ENCODE results near the gene MAP10.
"Not testable (repeated sequence)": the region's sequence is repeated elsewhere in the genome, so short reads cannot be mapped to it uniquely, and the experiment has no call there.

MAP10 gene, protein sequence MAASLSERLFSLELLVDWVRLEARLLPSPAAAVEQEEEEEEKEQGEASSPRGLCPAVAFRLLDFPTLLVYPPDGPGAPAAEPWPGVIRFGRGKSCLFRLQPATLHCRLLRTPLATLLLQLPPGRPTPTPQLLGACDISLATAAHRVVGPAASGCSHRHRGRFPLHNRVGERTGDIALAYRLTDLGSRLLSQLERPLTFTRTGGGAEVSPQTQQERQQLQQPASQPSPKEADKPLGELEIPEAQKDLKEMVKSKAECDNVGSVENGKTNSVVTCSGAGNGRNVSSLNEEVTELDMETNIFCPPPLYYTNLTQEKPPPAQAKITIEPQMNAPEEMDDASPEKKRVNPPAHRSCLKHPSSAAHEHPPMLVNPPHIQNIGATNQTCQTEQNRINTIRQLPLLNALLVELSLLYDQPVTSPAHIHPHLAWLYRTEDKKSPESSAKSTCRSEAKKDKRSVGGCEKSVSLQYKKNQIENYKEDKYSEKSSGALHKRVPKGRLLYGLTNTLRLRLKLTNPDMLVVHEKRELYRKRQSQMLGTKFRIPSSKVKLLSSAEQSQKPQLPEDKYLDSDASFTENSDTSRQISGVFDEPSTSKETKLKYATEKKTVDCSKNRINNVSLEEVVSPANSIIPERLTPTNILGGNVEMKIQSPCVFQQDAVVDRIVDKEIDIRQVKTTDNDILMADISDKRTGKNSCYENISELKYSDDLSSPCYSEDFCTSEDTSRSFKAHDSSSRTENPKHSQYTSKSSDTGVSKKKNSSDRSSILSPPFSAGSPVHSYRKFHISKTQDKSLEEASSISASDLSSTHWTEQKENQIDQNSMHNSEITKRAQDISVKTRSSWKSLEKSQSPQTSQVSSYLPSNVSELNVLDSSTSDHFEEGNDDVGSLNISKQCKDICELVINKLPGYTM
- 1.4 to 3.4 reads per million in 2 donors for total RNA-seq

DNA sequence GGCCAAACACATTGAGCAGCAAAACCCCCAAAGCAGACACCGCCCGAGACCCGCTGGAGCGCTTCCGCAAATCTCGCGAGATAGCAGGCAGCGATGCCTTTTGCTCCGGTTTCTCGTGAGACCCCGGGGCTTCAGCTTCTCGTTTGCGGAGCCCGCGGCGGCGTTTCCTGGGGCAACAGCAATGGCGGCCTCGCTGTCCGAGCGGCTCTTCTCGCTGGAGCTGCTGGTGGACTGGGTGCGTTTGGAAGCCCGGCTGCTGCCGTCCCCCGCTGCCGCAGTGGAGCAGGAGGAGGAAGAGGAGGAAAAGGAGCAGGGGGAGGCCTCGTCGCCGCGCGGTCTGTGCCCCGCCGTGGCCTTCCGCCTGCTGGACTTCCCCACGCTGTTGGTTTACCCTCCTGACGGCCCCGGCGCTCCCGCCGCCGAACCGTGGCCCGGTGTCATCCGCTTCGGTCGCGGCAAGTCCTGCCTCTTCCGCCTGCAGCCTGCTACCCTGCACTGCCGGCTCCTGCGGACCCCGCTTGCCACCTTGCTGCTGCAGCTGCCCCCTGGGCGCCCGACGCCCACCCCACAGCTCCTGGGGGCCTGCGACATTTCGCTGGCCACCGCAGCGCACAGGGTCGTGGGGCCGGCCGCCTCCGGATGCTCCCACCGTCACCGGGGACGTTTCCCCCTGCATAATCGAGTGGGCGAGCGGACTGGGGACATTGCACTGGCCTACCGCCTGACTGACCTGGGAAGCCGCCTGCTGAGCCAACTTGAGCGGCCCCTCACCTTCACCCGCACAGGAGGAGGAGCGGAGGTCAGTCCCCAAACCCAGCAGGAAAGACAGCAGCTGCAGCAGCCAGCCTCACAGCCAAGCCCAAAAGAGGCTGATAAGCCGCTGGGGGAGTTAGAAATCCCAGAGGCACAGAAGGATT lies at the start of gene MAP10:
Gene MAP10, plus strand, starts transcription at position 148 of the 917 bp plus-strand sequence. Its CDS starts 34 bp downstream, at position 182.
- DNase-seq = peak; percentile 35

DNA sequence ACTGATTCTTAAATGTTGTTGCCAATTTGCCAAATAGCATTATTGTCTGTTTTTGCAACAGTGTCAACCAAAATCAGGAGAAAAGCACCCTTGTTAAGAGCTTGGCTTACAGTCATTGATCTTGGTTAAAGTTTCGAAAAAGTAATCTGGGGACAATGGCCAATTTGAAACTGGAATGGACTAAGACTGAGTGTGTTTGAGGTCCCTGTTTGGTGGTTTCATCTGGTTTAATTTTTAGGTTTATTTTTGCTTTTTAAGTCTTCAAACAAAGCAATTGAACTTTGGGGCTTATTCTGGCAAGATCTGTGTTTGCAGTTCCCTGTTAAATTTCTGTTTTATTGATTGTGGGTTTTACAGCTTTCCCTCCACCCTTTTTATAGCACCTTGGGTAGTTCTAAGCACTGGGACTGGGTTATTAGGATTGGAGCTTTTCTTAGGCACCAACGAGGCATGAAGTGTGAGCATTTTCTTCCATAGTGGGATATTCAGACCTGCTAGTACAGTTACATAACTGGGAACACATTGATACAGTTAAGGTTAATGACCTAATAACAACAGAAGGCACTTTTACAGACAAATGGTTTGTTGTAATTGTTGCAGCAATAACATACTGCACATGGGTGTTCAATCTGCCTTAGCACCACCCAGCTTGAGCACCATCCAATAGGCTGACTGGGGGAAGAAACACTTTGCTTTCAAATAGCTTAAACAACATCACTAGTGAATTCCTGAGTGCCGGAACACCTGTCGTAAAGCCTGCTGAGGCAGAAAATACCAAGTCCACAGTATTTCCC lies 40.6 kb upstream of the MAP10 start:
- no peak for DNase-seq

DNA sequence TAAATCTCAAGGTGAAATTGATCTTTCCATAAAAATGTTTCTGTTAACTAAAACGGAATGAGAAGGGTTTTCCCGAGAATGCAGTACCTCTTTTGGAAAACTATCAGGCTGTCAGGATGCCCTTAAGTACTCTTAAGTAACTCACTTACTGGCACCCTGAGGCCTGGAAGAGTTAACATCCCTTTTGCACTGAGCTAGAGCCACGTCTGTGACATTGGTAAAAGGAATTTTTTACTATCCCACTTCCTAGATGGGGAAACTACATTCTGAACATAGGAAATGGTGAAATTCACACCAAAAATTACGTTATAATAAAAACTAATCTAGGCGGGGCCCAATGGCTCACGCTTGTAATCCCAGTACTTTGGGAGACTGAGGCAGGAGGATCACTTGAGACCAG lies 39.7 kb upstream of the MAP10 start:
- DNase-seq = no peak

DNA sequence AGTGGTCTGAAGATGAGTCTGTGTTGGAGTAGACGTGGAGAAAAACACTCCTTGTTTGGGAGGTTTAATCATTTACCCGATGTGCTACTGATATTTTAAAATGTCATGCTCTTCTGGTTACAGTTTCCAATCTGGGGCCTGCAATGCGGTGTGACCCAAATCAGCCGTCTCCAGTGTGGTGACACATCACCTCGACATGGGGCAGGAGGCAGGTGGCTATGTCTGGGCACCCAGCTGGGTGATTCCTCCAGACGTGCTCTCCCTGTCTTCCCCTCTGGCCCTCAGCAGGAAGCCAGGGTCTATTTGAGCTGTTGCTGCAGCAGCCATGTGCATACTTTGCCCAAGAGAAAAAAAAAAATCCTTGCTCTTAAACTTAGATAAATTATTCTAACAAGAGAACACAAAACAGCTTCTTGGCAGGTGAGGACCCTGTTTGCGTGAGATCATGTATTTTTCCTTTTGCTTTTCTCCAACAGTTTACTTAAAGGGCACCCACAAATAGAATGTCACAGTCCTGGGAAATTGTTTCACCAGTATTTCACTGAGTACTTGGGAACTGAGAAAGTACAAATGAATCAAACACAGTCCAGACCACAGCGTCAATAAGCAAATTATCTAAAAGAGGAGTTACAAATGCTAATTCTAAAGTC lies 38.9 kb upstream of the MAP10 start:
- no peak for DNase-seq

DNA sequence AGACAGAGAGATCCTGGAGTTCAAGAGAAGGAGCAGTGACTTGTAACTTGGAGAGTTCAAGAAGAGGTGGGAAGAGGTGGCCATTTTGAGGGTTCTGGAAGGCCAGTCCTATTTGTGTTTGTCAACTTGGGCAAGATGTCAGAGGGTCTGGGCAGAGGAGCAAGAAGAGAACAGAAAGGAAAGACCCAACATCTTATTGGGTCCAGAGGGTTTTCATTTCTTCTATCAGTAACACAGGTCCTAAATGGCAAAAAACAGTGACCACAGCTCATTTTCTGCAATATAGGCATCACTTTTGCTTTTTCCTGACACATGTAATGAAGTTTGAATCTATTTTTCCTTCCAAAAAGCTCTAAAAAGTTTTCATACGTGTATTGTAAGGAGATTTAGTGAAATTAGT lies 38.3 kb upstream of the MAP10 start:
- no peak for DNase-seq

DNA sequence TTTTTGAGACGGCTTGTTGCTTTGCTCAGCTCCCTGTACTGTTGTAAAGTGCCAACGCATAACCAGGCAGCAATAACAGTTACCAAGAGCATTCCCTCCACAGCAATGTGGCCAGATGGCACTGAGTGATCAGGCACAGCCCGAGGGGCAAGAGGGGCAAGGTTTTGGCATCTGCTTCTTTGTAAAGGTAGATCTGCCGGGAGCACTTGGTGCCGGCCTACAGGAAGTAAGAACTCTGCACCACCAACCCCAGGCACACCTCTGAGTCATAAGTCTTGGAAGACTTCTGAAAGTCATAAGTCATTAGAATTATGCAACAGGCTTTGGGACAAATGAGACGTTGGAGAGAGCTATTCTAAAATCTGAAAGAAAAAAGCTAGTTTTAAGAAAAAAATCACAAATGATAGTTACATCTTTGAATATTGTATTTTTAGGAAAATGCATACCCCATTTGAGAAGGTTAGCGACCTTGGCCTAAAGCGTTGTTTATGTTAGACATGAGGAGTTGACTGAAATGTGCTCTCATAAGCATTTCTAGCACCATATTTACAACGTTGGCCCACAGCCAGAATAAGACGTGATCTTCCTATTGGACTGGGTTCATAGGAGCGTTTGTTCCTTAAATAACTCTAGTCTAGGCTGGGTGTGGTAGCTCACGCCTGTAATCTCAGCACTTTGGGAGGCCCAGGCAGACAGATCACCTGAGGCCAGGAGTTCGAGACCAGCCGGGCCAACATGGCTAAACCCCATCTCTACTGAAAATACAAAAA lies 37.7 kb upstream of the MAP10 start:
- DNase-seq = no peak

DNA sequence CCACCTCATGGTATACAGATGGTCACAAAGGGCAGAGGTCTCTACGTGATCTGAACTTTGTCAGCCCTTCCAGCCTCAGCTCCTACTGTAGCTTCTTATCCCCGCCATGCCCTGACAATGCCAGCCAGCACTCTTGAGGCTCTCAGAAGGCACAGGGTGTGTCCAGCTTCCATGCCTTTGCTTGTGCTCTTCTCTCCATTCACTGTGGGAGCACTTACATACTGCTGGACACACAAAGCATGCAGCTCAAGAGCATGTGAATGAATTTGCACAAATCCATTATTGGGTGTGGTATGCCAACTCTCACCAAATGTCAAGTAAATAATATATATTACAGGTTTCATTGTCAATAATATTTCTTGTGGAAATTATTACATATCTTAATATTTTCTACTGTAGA lies 36.4 kb upstream of the MAP10 start:
- no peak for DNase-seq

DNA sequence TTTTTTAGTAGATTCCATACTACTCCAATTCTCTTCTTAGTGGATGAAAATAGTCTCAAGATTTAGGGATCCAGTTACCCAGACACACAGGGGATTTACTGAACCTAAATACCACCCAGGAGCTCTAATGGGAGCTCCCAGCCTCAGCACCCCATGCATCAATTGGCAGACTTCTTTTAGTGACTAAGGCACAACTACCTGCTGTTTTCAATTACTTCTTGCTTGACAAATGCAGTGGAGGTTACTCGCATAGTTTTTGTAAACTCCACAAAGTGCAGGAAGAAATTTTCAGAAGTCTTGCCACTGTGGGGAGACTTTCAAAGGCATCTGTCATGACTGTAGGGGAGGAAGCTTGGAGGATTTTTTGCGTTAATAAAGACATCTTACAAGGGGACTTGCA lies 35.5 kb upstream of the MAP10 start:
- DNase-seq = no peak

DNA sequence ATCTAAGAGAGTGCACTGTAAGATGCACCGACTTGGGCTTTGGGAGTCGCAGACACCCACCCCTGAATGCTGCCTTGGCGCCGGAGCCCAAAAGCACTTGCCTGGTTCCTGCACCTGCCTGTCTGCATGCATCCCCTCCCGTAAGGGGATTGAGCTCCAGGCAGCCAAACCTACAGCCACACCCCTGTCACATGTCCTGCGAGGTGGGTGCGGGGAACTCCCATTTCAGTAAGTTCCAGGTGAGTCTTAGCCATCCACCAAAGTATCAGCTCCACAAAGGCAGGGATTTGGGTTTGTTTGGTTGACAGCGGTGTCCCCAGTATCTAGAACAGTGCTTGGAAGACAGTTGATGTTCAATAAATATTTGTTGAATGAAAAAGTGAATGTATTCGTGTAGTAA lies 31.5 kb upstream of the MAP10 start:
- DNase-seq = no peak

DNA sequence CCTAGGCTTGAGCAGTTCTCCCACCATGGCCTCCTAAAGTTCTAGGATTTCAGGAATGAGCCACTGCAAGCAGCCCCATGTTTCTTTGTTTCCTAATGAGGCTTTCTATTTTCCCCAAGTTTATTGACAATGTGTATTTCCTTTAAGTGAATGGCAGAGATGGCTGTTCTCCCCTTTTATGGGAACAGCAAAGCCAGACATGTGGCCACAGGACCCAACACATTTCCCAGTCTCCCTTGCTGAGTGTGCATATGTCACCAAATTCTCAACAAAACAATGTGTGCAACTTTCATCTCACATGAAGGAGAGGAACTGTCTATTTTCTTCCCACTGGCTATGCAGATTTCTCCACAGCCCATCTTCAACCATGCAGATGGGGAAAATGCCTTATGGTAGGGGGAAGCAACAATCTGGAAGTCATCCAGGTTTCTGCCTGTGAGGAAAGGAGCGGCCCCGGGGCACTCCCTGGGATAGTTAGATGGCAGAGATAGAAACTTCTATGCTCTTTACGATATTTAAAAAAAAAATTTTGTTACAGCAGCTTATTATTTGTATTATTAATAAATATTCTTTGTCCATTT lies 28.6 kb upstream of the MAP10 start:
- DNase-seq = no peak

DNA sequence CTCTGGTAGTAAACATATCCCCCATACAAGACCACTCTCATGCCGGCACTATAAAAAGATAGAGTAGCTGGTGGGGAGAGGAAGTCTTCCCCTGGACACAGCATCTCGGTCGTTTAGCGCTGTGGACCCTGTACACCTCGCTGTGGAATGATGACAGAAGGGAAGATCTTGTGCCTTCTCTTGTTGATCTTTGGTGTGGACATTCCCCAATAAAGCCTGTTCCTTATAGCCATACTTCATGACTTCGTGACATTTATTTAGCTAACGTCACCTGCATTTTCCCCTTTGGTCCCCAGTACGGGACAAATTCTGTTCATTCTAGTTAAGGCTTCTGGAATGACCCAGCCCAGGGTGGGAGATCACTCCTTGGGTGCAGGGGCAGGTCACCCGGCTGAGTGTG lies 24.9 kb upstream of the MAP10 start:
- DNase-seq = no peak

DNA sequence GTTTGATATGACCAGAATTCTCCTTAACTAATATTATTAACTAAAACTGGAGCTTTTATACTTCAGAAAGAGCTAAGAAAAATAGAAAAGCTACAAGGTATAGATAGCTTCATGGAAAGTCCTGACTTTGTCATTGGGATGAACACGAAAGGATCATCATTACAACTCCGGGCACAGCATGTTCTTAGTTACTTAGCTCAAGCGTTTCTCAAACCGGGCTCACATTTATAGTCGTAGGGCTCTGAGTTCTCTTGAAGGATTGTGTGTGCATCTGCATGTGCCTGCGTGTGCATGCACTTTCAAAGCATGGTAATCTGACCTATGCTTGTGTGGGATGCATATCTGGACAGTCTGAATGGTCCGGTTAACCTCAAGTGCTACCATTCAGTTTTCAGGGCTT lies 20.4 kb upstream of the MAP10 start:
- no peak for DNase-seq

DNA sequence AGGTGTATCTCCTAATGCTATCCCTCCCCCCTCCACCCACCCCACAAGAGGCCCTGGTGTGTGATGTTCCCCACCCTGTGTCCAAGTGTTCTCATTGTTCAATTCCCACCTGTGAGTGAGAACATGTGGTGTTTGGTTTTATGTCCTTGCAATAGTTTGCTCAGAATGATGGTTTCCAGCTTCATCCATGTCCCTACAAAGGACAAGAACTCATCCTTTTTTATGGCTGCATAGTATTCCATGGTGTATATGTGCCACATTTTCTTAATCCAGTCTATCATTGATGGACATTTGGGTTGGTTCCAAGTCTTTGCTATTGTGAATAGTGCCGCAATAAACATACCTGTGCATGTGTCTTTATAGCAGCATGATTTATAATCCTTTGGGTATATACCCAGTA lies 19.6 kb upstream of the MAP10 start:
- not testable (repeated sequence) for DNase-seq

DNA sequence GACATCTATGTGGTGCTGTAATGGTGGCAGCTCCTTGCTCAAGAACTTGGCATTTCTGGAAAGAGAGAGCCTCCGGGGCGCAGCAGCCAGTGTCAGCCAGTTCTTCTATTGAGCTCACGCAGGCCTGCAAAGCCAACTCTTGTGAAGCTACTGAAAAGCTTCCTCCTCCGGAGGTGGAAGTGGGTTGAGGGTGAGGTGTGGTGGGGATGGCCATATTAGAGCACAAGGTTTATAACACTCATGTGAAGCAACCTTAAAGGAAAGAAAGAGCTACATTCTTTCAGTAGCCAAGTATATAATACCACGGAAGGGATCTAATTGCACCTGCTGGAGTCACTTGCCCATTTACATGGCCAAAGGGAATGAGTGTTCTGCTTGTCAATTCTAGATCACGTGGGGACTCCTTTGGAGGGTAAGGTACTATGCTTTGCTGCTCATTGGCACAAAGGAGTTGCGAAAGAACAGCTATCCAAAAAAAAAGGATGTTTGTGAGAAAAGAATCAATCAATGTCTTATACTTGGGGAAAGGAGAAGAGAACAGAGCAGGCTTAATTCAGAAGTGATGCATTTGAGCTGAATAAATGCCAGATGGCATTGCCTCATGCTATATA lies 18.3 kb upstream of the MAP10 start:
- DNase-seq = no peak

DNA sequence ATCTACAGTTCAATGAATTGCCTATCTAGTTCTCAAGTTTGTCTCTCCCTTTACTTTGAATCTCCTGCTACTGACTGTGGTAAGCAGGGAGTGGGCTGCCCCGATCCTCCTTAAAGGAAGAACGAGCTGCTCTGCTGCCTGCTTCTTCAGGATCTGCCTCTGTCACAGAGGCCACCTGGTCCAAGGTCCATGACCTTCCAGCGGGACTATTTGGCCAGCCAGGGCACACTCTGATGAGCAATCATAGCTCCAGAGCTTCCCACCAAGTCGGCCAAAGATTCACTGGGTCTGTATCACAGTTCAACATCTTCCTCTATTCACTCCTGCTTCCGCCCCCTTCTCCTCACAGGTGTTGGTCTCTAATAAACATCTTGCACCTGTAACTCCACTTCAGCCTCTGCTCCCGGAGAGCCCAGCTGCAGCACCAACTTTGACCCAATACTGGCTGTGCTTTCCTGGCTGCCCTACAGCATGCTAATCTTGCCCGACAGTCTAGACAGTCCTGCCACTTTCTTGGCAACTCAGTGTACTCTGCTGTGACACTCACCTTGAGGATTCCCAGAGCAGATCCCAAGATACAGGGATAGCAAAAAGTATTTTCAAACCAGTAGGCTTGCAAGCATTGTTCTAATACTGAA lies 16.9 kb upstream of the MAP10 start:
- DNase-seq = no peak

DNA sequence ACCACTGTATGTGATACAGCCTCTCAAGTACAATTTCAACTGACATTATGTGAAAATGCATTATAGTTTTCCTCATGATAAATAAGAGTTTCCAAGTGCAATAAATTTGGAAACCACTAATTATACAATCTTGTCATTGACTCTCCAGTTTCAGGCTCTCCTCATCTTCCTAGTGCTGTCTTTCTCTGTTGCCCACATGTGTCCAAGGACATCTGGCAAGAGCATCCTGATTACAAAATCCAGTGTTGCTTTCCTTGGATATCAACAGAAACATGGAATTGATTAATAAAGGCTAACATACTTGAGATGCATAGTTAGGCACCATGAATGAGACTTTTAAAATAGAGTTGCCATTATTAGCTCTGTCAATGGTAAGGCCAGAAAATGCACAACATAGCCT lies 15.6 kb upstream of the MAP10 start:
- no peak for DNase-seq

DNA sequence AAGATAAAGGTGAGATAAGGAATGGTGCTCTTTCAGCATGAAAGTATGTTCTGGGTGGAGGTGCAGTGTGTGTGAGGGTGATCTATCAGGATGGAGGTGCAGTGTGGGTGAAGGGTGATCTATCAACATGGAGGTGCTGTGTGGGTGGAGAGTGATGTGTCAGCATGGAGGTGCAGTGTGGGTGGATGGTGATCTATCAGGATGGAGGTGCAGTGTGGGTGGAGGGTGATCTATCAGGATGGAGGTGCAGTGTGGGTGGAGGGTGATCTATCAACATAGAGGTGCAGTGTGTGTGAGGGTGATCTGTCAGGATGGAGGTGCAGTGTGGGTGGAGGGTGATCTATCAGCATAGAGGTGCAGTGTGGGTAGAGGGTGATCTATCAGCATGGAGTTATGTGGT lies 12.3 kb upstream of the MAP10 start:
- no peak for DNase-seq

DNA sequence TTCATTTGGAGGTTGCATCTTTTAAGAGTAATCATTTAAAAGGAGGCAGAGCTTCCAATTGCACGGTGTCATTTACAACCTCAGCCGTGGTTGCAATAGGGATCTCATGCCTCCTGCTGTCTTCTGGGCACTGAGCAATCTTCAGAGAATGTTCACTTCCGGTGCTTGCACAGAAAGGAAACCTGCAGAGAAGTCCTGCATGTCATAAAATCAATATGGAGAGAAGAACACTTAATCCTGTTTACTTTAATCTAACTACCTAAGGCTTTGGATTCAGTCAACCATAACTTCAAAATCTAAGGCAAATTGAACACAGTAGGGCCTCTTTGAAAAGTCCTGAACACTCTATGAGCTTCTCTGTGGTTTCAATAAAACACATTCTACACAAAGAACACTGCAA lies 11.3 kb upstream of the MAP10 start:
- DNase-seq = no peak

DNA sequence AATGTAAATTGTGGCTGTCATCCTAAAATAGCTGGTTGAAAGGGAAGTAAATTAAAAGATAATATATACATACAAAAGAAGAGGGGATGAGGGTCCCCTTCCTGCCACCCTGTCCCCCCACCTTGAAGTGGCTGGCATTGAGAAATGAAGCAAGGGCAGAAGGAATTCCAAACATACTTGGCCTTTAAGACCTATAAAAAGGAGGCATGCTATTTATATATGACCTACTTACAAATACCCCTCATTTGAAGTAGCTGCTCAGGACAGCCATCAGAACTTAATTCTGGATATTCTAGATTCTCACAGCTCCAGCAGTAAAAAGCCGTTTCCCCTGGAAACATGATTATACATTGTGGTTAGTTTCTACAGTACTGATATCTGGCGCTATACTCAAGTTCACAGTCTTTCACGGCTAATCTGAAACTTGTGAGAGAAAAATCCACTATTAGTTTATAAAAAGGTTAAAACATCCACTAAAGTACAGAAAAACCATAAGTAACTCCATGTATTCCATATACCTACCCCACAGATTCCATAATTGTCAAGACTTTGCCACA lies 9.6 kb upstream of the MAP10 start:
- no peak for DNase-seq
